Neuron (in vitro differentiated cells): Measurements from ENCODE around the gene PNISR.
A peak's percentile ranks its signal among the peaks of the same experiment; 100 is the strongest.
"Not testable (repeated sequence)": the region's sequence is repeated elsewhere in the genome, so short reads cannot be mapped to it uniquely, and the experiment has no call there.

Source experiments
- H2AFZ ChIP-seq: one replicate; pipeline ENCODE4 v1.6.1; 2013; ENCODE audit warnings: low read depth, mild to moderate bottlenecking, inconsistent platforms, low read length, moderate library complexity
- H3K27me3 ChIP-seq: one replicate; pipeline ENCODE4 v1.6.1; 2013; ENCODE audit warnings: low read length; ENCODE audit not compliant: insufficient read depth
- H3K36me3 ChIP-seq: one replicate; pipeline ENCODE4 v1.6.1; 2013; ENCODE audit warnings: low read length; ENCODE audit not compliant: insufficient read depth
- H3K4me1 ChIP-seq: one replicate; pipeline ENCODE4 v1.6.1; 2013; ENCODE audit warnings: low read length; ENCODE audit not compliant: insufficient read depth
- H3K4me3 ChIP-seq: 2 replicates; pipeline ENCODE4 v1.5.1; 2013; ENCODE audit warnings: mild to moderate bottlenecking, low read length, moderate library complexity
- H3K9me3 ChIP-seq: one replicate; pipeline ENCODE4 v1.6.1; 2013; ENCODE audit warnings: low read length

The PNISR gene

GRCh38 chr6:99424761-99425646 lies at the start of gene PNISR:
TSS of gene PNISR (minus strand) at chr6:99425308. CDS start at chr6:99414659, 10,649 bp downstream.
- H3K4me1 ChIP-seq, result peaks cover 21% of the 10 kb centered on the region
- H3K4me3 ChIP-seq, result peak within 1 kb of the TSS; percentile 89
- no peaks in the 10 kb centered on the region for H3K27me3 ChIP-seq
- peak within 1 kb of the TSS; percentile 69 for H2AFZ ChIP-seq
- H3K36me3 ChIP-seq, result peaks cover 14% of the 10 kb centered on the region
- H3K9me3 ChIP-seq, result peaks cover 2% of the 10 kb centered on the region

GRCh38 chr6:99473730-99474129 lies 48.6 kb upstream of the PNISR start:
- H3K4me3 ChIP-seq, result no peak overlapping the region
- no peaks in the 10 kb centered on the region for H3K9me3 ChIP-seq
- no peaks in the 10 kb centered on the region for H3K27me3 ChIP-seq
- H2AFZ ChIP-seq, result no peak overlapping the region
- peaks cover 3% of the 10 kb centered on the region for H3K4me1 ChIP-seq
- no peaks in the 10 kb centered on the region for H3K36me3 ChIP-seq

- no peak overlapping the region for H3K4me3 ChIP-seq
- H2AFZ ChIP-seq, result no peak overlapping the region
- H3K4me1 ChIP-seq, result peaks cover 3% of the 10 kb centered on the region
- H3K36me3 ChIP-seq, result no peaks in the 10 kb centered on the region
- no peaks in the 10 kb centered on the region for H3K9me3 ChIP-seq
- no peaks in the 10 kb centered on the region for H3K27me3 ChIP-seq
Measured at GRCh38 chr6:99471638-99472037, 46.5 kb upstream of the PNISR start.

GRCh38 chr6:99467509-99468106 lies 42.5 kb upstream of the PNISR start:
- H3K9me3 ChIP-seq, result no peaks in the 10 kb centered on the region
- H3K36me3 ChIP-seq, result peaks cover 4% of the 10 kb centered on the region
- peaks cover 3% of the 10 kb centered on the region for H3K4me1 ChIP-seq
- H3K27me3 ChIP-seq, result no peaks in the 10 kb centered on the region
- H2AFZ ChIP-seq, result no peak overlapping the region
- no peak overlapping the region for H3K4me3 ChIP-seq

- not testable (repeated sequence) for H3K36me3 ChIP-seq, H3K4me1 ChIP-seq, H3K9me3 ChIP-seq, H3K27me3 ChIP-seq, H3K4me3 ChIP-seq, H2AFZ ChIP-seq
Measured at GRCh38 chr6:99459133-99459532, 34.0 kb upstream of the PNISR start.

- no peaks in the 10 kb centered on the region for H3K27me3 ChIP-seq
- no peak overlapping the region for H3K4me3 ChIP-seq
- no peaks in the 10 kb centered on the region for H3K9me3 ChIP-seq
- H2AFZ ChIP-seq, result no peak overlapping the region
- peaks cover 7% of the 10 kb centered on the region for H3K36me3 ChIP-seq
- H3K4me1 ChIP-seq, result no peaks in the 10 kb centered on the region
Measured at GRCh38 chr6:99458319-99458718, 33.2 kb upstream of the PNISR start.

- Histone ChIP-seq H2AFZ (no peak overlapping the region), H3K27me3 (no peaks in the 10 kb centered on the region), H3K4me3 (no peak overlapping the region), H3K4me1 (no peaks in the 10 kb centered on the region), H3K9me3 (peaks cover 2% of the 10 kb centered on the region), H3K36me3 (peaks cover 5% of the 10 kb centered on the region)
Measured at GRCh38 chr6:99446076-99446475, 21.0 kb upstream of the PNISR start.

GRCh38 chr6:99434702-99435530 lies 9.8 kb upstream of the PNISR start:
- H3K4me3 ChIP-seq, result no peak overlapping the region
- H3K9me3 ChIP-seq, result no peaks in the 10 kb centered on the region
- H3K36me3 ChIP-seq, result peaks cover 3% of the 10 kb centered on the region
- H3K4me1 ChIP-seq, result peaks cover 11% of the 10 kb centered on the region
- no peaks in the 10 kb centered on the region for H3K27me3 ChIP-seq
- H2AFZ ChIP-seq, result no peak overlapping the region

GRCh38 chr6:99432877-99433276 lies 7.8 kb upstream of the PNISR start:
- H3K4me1 ChIP-seq, result peaks cover 11% of the 10 kb centered on the region
- no peak overlapping the region for H3K4me3 ChIP-seq
- no peaks in the 10 kb centered on the region for H3K9me3 ChIP-seq
- H2AFZ ChIP-seq, result no peak overlapping the region
- no peaks in the 10 kb centered on the region for H3K27me3 ChIP-seq
- H3K36me3 ChIP-seq, result peaks cover 3% of the 10 kb centered on the region

- no peaks in the 10 kb centered on the region for H3K27me3 ChIP-seq
- no peak overlapping the region for H3K4me3 ChIP-seq
- no peak overlapping the region for H2AFZ ChIP-seq
- peaks cover 3% of the 10 kb centered on the region for H3K36me3 ChIP-seq
- no peaks in the 10 kb centered on the region for H3K9me3 ChIP-seq
- H3K4me1 ChIP-seq, result peaks cover 17% of the 10 kb centered on the region
Measured at GRCh38 chr6:99431901-99432300, 6.8 kb upstream of the PNISR start.

- no peaks in the 10 kb centered on the region for H3K27me3 ChIP-seq
- peaks cover 11% of the 10 kb centered on the region for H3K36me3 ChIP-seq
- no peaks in the 10 kb centered on the region for H3K9me3 ChIP-seq
- no peak overlapping the region for H3K4me3 ChIP-seq
- H3K4me1 ChIP-seq, result peaks cover 31% of the 10 kb centered on the region
- no peak overlapping the region for H2AFZ ChIP-seq
Measured at GRCh38 chr6:99427988-99428387, 2.9 kb upstream of the PNISR start.

- Histone ChIP-seq H3K4me1 (peaks cover 21% of the 10 kb centered on the region), H3K27me3 (no peaks in the 10 kb centered on the region), H3K4me3 (peak overlapping the region; percentile 89), H3K9me3 (peaks cover 2% of the 10 kb centered on the region), H2AFZ (peak overlapping the region; percentile 69), H3K36me3 (peaks cover 17% of the 10 kb centered on the region)
Measured at GRCh38 chr6:99426451-99426757, 1.3 kb upstream of the PNISR start.
